HG03432 (cell line): ENCODE data around the gene PSME3IP1.
"Not testable (repeated sequence)": the region's sequence is repeated elsewhere in the genome, so short reads cannot be mapped to it uniquely, and the experiment has no call there.

Source experiments
- ATAC-seq: cut with Tn5 transposase; IDR thresholded peaks from one replicate; pipeline ENCODE4 v1.9.1; 2021; ENCODE audit warnings: mild to moderate bottlenecking, moderate library complexity; ENCODE audit not compliant: unreplicated experiment

Gene PSME3IP1

DNA sequence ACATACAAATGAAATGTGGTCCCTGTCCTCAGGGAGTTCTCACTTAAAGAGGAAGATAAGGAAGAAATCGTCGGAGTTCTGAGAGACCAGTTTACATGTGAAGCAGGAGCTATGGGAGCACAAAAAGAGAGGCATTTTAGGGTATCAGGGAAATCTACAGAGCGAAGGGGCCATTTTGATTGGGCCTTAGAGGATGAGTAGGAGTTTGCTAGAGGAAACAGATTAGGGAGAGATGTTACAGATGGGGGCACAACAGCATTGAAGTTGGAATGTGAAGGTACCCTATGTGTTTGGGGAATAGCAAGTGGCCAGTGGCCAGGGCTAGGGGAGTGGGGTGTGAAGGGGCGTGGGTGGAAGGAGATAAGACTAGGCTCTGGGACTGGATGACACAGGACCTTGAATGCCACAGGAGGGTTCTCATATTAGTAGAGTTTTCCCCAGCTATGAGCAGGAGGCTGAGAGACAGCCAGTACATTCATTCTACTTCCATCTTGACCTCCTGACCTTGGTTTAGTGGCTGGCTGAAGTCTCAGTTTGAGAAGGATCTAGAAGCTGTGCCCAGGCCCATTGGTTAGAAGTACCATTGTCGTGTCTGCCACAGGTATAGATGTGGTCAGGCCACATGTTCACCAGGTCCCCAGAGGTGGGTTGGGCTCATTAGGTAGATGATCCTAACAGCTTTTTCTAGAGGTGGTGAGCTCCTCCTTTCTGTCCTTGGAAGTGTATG is 58.6 kb downstream of the PSME3IP1 start:
- peak; percentile 50 for ATAC-seq

DNA sequence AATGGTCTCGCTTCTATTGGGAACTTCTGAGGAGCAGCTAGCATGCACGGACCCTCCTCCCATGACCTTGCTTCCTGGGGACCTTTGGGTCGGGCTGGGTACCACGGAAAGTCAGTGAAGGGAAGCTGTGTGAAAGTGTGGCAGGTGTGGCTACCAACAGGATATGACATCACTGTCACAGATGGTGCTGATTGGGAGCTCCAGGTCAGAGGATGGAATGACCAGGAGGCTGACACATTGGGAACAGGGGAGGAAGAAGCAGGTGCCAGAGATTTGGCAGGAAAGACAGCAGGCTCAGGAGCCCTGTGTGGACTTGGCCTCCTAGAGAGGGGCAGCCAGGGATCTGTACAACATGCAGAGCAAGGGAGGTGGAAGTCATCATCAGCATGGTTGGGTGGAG is 59.4 kb downstream of the PSME3IP1 start:
- ATAC-seq = no peak

DNA sequence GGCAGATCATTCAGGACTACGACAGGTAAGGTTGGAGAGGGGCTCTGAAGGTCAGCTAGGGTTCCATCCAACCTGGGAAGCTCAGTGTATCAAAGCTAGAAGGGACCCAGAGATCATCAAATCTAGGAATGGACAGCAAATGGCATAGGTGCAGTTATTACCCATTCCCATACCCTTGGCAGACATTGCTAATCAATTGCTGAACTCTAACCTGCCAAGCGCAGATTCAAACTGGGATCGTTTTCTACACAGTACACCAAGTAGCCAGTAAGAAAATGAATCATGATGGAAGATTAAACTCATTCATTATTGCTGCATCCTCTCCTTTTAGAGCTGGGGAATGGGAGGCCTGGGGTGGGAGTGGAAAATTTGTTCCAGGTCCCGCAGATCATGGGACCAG is 59.9 kb downstream of the PSME3IP1 start:
- no peak for ATAC-seq

DNA sequence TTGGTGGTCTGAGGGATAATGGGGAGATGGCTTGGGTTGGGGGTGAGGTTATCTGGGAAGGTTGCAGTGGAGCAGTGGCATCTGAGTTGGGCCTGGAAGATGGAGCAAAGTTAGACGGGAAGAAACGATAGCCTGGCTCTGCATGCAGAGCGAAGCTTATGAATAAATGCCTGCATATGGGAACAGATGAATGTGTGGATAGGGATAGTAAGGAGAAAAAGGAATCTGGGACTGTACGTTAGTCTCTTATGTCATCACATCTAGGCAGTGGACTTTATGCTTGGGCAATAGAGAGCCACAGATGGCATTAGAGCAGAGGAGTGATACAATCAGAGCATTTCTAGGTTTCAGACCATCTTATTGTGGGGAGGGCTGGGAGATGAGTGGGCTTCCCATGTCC is 60.5 kb downstream of the PSME3IP1 start:
- ATAC-seq = no peak

DNA sequence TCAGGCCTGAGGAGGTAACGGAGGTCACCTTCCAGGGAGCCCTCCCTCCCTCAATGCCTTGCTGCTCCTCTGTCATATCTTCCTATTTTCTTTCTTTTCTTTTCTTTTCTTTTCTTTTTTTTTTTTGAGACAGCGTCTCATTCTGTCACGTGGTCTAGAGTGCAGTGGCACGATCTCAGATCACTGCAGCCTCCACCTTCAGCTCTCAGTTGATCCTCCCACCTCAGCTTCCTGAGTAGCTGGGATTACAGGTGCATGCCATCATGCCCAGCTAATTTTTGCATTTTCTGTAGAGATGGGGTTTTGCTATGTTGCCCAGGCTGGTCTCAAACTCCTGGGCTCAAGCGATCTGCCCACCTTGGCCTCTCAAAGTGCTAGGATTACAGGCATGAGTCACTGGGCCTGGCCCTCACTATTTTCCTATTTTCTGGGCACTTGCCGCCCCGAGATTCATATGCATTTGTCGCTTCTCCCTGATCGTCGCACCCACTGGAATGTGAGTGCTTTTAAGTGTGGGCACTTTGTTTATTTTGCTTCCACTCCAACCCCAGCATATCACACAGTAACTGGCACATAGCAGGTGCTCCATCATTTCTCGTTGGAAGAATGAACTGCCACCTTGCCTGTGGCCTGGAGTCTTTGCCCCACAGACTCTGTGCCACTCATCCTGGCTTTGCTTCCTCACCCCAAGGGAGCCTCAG is 61.7 kb downstream of the PSME3IP1 start:
- ATAC-seq = no peak

DNA sequence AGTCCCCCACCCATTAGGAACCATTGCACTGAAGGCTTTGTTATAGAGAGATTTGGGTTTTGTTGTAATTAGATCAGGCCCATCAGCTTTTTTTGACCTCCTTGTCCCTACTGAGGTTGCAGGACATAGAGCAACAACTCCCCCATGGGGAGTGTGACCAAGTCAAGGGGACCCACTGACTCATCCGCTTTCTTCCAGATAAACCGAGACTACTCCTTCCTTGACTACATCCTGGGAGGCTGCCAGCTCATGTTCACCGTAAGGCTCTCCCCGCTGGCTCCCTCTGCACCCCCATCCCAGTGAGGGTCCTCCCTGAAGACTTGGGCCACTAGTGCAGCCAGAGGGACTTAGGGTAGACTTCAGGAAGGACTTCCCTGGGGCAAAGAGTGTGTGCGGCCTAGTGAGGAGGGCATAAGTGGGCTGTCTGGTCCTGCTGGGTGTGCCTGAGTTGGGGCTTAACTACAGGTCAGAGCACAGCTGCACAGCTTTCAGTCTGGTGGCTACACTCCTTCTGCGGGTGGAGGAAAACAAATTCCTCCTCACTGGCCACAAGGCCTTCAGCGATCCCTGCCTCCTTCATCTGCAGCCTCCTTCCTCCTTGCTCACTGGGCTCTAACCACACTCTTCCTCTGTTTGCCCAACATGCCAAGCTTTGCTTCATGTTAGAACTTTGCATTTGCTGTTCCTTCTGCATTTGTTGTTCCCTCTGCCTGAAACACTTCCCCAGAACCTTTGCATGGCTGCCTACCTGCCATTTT is 62.4 kb downstream of the PSME3IP1 start:
- ATAC-seq = no peak

DNA sequence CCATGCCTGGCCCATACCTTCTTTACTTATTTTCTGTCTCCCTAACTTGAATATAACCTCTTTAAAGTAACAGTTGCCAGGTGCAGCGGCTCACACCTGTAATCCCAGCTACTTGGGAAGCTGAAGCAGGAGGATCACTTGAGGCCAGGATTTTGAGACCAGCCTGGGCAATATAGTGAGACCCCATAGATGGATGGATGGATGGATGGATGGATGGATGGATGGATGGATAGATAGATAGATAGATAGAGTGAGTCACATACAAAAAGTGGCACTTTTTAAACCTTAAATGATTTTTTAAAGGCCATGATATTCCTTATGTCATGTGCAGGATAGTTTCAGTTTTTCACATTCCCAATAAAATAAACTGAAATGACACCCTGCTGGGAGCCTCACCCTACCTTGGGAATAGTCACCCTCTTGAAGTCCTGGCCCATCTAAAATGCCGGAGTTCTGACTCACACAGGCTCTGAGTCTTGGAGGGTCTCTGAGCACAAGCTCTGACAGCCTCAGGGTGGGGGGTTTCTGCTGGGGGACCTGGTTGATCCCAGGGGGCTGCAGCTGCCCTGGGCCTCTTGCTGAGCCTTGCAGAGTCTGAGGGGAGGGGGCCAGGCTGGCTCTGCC is 67.3 kb downstream of the PSME3IP1 start:
- ATAC-seq = no peak

DNA sequence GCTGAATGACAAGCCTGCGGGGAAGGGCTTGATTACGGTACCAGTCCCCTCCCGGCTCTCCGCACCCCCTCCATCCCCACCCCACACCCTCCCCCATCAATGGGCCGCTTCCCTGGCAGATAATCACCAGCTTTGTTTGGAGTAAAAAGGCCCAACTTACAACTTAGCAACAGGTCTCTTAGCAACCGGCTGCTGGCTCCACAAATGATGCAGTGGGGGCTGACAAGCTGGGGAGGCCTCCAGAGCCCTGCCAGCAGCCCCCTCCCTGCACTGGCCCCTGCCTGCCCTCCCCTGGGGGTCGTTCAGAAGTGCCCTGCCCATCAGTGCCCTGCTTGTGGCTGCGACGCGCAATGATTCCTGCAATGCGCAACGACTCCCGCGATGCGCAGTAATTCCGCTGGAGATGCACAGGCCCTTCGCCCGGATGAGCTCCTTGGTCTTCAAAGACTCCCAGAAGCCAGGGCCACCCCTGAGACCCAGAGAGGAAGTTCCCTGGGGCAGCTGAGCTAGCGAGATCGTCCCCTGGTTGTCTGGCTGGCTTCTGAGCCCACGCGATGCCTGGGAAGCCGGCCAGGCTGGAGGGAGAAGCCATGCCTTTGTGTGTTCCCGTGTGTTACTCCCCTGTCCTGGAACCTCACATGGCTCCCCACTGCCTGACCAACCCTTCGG is 70.2 kb downstream of the PSME3IP1 start:
- ATAC-seq = no peak

DNA sequence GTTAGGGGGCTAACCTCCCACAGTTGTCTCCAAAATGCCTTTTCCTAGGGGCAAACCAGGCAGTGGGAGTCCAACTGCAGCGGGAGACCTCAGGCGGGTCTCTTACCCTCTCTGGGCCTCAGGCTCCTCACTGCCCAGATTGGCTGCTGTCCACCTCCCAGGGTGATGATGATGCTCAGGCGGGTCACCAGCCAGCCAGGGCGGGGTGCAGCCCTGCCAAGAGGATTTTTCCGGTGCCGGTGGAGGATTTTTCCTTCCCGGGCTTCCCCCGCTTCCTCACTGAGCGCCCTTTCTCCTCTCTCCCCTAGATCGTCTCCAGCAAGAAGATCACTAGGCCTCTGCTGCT is 70.7 kb downstream of the PSME3IP1 start:
- no peak for ATAC-seq

DNA sequence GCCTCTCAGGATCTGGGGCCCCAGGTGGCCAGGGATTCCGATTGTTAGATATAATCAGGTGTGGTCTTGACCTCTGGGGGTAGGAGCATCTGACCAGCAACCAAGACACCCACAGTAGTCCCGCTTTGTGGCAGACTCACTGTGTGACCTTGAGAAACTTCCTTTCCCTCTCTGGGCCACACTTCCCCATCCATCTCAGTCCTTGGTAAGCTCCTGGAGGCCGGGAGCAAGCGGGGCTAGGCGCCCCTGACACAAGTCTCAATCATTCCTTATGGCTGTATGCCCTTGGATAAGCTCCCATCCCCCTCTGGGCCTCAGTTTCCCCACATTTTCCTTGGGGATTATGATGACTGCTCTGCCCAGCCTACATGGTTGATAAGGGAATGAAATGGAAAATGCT is 72.2 kb downstream of the PSME3IP1 start:
- ATAC-seq = no peak

DNA sequence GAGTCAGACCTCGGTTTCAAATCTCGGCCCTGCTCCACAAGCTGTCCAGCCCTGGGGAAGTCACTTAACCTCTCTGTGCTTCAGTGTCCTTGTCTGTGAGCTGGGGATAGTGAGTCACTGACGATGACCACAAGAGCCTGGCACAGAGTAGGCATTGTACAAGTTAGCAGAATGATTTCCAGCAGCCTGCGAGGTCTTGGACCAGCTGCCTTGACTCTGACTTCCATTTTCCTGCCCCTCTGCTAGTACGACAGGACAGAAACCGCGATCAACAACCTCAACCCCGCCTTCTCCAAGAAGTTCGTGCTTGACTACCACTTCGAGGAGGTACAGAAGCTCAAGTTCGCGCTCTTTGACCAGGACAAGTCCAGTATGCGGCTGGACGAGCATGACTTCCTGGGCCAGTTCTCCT is 72.8 kb downstream of the PSME3IP1 start:
- no peak for ATAC-seq

DNA sequence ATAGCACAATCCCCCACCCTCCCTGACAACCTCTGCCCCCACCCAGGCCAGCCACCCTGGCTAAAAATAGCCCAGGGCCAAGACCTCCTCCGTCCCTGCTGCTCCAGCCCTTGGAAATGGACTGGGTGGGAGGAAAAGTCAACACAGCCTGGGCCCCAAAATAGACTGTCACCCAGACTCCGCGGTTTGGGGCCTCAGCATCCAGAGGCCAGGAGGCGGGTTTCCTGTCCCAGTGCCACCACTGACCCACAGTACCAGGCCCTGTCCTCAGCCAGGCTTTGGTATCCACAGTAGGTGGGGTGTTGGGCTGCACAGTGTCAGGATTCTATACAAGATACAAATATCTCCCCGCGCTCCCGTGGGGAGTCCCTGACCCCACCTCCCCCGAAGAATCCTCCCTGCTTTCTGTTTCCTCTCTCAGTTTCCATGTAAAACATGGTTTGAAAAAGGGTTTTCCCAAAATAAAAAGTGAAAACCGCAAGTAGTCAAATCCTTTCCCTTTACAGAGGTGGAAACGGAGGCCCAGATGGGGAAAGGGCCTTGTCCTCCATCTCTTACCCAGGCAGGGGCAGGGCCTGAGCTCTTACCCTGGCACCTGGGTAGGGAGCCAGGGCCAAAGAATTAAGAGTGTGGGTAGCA is 73.3 kb downstream of the PSME3IP1 start:
- ATAC-seq = no peak

DNA sequence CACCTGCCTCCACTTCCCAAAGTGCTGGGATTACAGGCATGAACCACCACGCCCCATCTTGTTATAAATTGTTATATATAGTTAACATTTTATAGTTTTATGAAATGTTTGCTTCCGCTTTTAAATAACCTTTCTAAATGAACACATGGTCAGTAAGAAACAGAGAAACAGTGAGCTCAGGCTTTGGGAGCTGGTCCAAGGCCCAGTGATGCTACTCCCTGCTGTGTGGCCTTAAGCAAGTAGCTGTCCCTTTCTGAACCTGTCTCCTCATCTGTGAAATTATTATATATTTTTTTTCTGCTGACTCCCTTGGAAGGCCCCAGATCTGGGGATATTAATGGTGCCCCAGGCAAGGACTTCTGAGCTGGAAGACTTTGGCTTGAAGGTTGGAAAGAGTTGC is 74.4 kb downstream of the PSME3IP1 start:
- ATAC-seq = no peak

DNA sequence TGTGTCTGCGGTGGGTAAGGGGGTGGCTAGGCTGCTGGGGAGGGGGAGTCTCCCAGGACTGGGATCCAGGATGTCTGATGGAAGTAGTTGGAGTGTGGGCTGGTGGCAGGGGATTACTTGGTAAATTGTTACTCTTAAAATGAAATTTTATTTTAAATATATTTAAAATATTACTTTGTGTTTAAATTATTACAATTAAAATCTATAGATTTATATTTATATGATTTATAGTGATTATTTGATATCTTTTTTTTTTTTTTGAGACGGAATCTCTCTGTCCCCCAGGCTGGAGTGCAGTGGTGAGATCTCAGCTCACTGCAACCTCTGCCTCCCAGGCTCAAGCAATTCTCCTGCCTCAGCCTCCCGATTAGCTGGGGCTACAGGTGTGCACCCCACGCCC is 74.9 kb downstream of the PSME3IP1 start:
- no peak for ATAC-seq

DNA sequence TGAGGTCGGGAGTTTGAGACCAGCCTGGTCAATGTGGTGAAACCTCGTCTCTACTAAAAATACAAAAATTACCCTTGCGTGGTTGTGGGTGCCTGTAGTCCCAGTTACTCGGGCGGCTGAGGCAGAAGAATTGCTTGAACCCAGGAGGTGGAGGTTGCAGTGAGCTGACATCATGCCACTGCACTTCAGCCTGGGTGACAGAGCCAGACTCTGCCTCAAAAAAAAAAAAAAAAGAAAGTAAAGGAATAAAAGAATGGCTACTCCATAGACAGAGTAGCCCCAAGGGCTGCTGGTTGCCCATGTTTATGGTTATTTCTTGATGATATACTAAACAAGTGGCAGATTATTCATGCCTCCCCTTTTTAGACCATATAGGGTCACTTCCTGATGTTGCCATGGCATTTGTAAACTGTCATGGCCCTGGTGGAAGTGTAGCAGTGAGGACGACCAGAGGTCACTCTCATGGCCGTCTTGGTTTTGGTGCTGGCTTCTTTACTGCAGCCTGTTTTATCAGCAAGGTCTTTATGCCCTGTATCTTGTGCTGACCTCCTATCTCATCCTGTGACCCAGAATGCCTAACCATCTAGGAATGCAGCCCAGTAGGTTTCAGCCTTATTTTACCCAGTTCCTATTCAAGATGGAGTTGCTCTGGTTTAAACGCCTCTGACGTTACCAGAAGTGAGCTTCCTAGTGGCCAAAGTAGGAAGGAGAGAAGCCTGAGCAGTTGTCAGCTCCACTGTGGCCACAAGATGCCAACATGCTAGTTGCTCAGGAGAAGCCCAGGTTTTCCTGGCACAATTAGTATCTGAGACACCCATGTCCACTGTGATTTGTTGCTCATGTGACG is 76.4 kb downstream of the PSME3IP1 start:
- ATAC-seq = not testable (repeated sequence)

DNA sequence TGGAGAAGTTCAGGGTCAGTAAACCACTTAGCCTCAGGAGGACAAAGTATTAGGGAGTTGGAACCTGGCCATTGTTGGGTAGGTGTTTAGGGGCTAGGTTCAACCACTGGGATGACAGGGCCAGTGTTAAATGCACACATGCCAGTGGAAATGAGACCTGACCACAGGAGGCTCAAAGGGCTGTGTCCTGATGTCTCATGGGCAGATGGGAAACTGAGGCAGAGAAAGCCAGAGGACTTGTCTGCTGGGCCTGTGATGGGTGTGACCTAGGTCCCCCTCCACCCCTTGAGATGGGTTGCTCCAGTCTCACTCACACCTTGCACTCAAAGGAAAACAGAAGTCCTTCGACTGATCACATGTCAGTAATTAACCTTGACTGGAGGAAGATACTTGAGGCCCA is 77.4 kb downstream of the PSME3IP1 start:
- ATAC-seq = no peak

DNA sequence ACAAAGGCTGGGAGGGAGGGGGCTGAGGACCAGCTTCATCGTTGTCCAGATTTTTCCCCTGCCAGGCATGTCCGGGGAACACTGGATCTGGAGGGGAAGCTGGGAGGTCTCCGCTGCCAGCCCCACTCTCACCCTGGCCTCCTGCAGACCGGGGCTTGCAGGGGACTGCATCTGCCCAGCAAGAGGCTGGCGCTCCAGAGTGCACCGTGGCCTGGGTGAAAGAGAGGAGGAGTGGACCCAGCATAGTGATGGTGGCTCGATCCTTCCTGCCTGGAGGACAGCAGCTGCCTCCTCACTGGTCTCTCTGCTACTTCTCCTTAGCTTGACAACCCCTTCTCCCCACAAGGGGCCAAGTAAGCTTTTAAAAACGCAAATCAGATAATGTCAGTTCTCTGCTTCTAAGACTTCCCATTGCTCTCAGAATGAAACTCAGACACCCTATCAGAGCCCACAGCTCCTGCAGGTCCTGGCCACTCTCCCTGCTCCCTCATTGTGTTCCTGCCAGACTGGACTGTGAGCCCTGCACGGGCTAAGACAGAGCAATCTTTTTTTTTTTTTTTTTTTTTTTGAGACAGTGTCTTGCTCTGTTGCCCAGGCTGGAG is 78.4 kb downstream of the PSME3IP1 start:
- ATAC-seq = no peak

DNA sequence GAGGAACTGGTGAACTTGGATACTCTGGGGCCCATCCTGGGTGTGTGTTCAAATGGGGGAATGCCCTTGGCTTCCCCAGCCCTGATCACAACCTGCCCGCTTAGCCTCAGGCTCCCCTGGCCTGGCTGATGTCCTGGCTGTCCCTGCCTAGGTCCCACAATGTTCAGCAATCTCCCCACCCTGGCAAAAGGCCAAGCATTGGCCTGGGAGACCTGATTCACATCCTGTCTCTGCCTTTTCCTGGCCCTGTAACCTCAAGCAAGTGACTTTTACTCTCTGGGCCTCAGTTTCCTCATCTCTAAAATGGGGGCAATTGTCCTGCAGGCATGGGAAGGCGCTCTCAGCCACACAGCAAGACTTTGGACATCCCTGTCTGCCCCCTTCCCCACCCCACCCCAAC is 79.1 kb downstream of the PSME3IP1 start:
- no peak for ATAC-seq

DNA sequence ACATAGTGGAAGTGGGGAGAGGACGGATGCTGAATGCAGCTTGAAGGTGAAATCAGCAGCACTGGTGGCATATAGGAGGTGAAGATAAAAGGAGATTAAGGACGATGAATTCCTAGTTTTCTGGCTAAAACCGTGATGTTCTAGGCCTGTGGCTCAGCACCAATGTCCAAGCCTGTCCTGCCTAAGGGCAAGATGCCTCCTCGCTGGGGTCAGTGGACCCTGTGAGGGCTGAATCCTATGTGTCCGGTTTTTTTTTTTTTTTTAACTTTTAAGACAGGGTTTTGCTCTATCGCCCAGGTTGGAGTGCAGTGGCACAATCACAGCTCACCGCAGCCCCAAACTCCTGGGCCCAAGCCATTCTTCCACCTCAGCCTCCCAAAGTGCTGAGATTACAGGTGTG is 80.7 kb downstream of the PSME3IP1 start:
- no peak for ATAC-seq
